ENCODE data around the gene MAPKAP1.

Gene MAPKAP1

DNA sequence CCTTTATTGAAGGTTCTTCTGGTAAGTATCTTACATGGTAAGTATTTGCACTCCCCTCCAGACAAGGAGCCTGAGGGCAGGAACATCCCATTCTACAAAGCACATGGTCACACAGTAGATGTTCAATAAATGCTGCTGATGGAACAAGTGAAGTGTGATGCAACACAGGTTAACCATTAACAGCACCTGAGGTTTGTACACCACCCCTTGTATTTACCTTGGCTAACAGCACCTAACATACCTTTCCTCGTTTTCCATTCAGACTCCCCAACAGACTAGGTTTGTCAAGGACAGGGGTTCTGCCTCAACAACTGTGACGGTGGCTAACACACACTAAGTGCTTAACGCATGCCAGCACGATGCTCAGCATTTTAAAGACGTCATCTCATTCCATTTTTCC is 213.6 kb downstream of the MAPKAP1 start:
- Histone ChIP-seq H3K27me3 (ENCODE audit: insufficient read depth, poor library complexity, severe bottlenecking) (no peaks in the 10 kb centered on the region), H3K4me3 (ENCODE audit: severe bottlenecking) (no peak overlapping the region), H3K27ac (ENCODE audit: poor library complexity, severe bottlenecking) (no peak overlapping the region), H3K36me3 (ENCODE audit: low read depth) (no peaks in the 10 kb centered on the region), H3K4me1 (ENCODE audit: insufficient read depth, poor library complexity, severe bottlenecking) (peaks cover 16% of the 10 kb centered on the region), H3K9me3 (ENCODE audit: severe bottlenecking) (no peaks in the 10 kb centered on the region)
- ATAC-seq (ENCODE audit: low read depth) (no peak), DNase-seq (ENCODE audit: low spot score) (no peak)
- no peak for TF ChIP-seq CTCF (IDR thresholded peaks at IDR 0.05; ENCODE audit: poor library complexity, severe bottlenecking)

DNA sequence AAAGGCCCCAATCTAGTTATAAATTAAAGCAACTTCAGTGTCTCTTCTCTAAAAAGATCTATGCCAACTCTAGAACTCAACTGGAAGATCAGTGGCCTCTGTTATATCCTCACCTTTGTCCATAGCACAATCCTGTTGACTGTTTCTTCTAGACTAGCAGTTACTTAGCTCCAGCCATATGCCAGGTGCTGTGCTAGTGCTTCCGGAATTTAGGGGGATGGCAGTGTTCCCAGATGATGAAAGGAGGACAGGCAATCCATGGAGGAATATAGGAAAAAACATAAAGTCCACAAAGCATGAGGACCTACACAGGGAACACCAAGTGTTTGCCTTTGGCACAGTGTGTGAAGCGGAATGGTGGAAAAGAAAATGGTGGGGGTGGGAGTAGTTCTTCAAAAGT is 214.3 kb downstream of the MAPKAP1 start:
- DNase-seq (ENCODE audit: low spot score) (no peak), ATAC-seq (ENCODE audit: low read depth) (no peak)
- H3K4me1 ChIP-seq (ENCODE audit: insufficient read depth, poor library complexity, severe bottlenecking) = peaks cover 16% of the 10 kb centered on the region
- H3K9me3 ChIP-seq (ENCODE audit: severe bottlenecking) = no peaks in the 10 kb centered on the region
- H3K27me3 ChIP-seq (ENCODE audit: insufficient read depth, poor library complexity, severe bottlenecking) = no peaks in the 10 kb centered on the region
- TF ChIP-seq CTCF (IDR thresholded peaks at IDR 0.05; ENCODE audit: poor library complexity, severe bottlenecking) = no peak
- H3K4me3 ChIP-seq (ENCODE audit: severe bottlenecking) = no peak overlapping the region
- no peaks in the 10 kb centered on the region for H3K36me3 ChIP-seq (ENCODE audit: low read depth)
- H3K27ac ChIP-seq (ENCODE audit: poor library complexity, severe bottlenecking) = no peak overlapping the region

DNA sequence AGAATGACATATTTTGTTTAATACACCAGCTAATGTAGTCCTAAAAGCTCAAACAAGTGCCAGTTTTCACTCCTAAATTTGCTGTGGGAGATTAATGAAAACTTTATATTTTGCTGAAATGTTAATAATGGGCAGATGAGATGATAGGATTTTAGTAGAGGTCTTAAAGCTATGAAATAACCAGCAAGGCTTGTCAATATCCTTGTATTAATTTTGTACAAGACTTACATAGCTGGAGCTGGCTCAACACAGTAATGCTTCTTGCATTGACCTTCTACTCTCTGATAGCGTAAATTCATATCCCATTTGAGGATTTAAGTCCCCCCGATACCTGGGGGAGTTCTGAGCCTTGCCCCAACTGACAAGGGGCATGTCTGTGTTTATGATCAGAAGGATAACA is 219.2 kb downstream of the MAPKAP1 start:
- no peak for DNase-seq (ENCODE audit: low spot score)

GRCh38 chr9:125486576-125486975 is 220.4 kb downstream of the MAPKAP1 start:
- Histone ChIP-seq H3K27ac (ENCODE audit: poor library complexity, severe bottlenecking) (no peak overlapping the region), H3K9me3 (ENCODE audit: severe bottlenecking) (no peaks in the 10 kb centered on the region), H3K36me3 (ENCODE audit: low read depth) (no peaks in the 10 kb centered on the region), H3K27me3 (ENCODE audit: insufficient read depth, poor library complexity, severe bottlenecking) (no peaks in the 10 kb centered on the region), H3K4me3 (ENCODE audit: severe bottlenecking) (no peak overlapping the region), H3K4me1 (ENCODE audit: insufficient read depth, poor library complexity, severe bottlenecking) (no peaks in the 10 kb centered on the region)
- ATAC-seq (ENCODE audit: low read depth) (no peak), DNase-seq (ENCODE audit: low spot score) (no peak)
- no peak for TF ChIP-seq CTCF (IDR thresholded peaks at IDR 0.05; ENCODE audit: poor library complexity, severe bottlenecking)

More for the DNA sequence above, 219.2 kb downstream of the MAPKAP1 start:
- no peak for TF ChIP-seq CTCF (IDR thresholded peaks at IDR 0.05; ENCODE audit: poor library complexity, severe bottlenecking)
- ATAC-seq (ENCODE audit: low read depth) = no peak
- Histone ChIP-seq H3K4me3 (ENCODE audit: severe bottlenecking) (no peak overlapping the region), H3K36me3 (ENCODE audit: low read depth) (no peaks in the 10 kb centered on the region), H3K9me3 (ENCODE audit: severe bottlenecking) (no peaks in the 10 kb centered on the region), H3K27me3 (ENCODE audit: insufficient read depth, poor library complexity, severe bottlenecking) (no peaks in the 10 kb centered on the region), H3K4me1 (ENCODE audit: insufficient read depth, poor library complexity, severe bottlenecking) (no peaks in the 10 kb centered on the region), H3K27ac (ENCODE audit: poor library complexity, severe bottlenecking) (no peak overlapping the region)

DNA sequence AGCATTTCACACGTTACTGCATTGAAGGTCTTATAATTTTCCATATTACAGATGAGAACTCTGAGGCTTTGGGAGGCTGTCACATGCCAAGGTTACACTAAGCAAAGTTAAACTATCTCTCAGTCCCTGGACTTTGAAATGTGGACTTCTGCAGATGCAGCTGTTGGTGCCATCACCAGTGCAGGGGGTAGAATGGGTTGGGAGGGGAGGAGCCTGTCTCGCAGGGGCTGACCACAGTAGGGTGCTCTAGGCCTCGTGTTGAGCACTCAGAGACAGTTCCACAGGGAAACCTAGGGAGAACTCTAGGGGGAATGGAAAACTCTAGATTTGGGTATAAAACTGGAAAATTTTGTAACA is 220.9 kb downstream of the MAPKAP1 start:
- H3K4me1 ChIP-seq (ENCODE audit: insufficient read depth, poor library complexity, severe bottlenecking) = no peaks in the 10 kb centered on the region
- H3K27ac ChIP-seq (ENCODE audit: poor library complexity, severe bottlenecking) = no peak overlapping the region
- ATAC-seq (ENCODE audit: low read depth) = no peak
- H3K9me3 ChIP-seq (ENCODE audit: severe bottlenecking) = no peaks in the 10 kb centered on the region
- no peaks in the 10 kb centered on the region for H3K36me3 ChIP-seq (ENCODE audit: low read depth)
- H3K4me3 ChIP-seq (ENCODE audit: severe bottlenecking) = no peak overlapping the region
- no peaks in the 10 kb centered on the region for H3K27me3 ChIP-seq (ENCODE audit: insufficient read depth, poor library complexity, severe bottlenecking)
- no peak for DNase-seq (ENCODE audit: low spot score)
- TF ChIP-seq CTCF (IDR thresholded peaks at IDR 0.05; ENCODE audit: poor library complexity, severe bottlenecking) = no peak
